ENCODE data around the gene MYL6B. TPM values are rescaled to one million over a fixed set of nuclear protein-coding genes. Genes with fewer than 3 reads are reported as not detected.

The MYL6B gene
- total and polyA plus RNA-seq, 2 of the 4 experiments (the other 2 are of a cell fraction): 78.3 to 112 TPM

DNA sequence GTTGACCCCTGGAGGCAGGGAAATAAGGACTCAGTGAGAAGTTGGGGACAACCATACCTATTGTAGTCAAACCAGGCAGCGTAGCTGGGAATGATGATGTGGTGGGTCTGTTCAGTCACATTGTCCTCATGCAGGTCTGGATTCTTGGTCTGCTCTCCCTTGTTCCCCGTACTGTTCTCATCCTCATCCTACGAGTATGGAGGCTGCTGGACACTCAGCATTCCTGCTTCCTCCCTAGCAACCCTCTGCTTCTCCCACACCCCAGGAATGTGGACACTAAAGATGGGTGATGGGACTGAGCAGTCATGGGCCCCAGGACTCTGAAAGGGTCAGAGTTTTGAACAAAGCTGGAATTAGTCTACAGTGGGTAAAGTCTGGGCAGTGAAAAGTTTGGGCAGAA is 26.0 kb downstream of the MYL6B start:
- no peak for TF ChIP-seq MXI1 (IDR thresholded peaks at IDR 0.05; ENCODE audit: borderline replicate concordance, low read depth, low read length)
- TF ChIP-seq RAD21 (IDR thresholded peaks at IDR 0.05; ENCODE audit: low read length): no peak
- TF ChIP-seq CTCF (conservative IDR thresholded peaks at IDR 0.05; ENCODE audit: low read depth, low read length): no peak
- in situ Hi-C loops (cut with MboI; ENCODE audit: low sequenced_read_pairs) (no loop called here), dilution Hi-C loops (cut with HindIII; ENCODE audit: low sequenced_read_pairs, unreplicated experiment) (no loop called here), intact Hi-C loops (cut with micrococcal nuclease) (no loop called here)
- H2AK9ac ChIP-seq (replicated peaks; ENCODE audit: low read depth, low read length, poor library complexity): no peak overlapping the region
- no peak overlapping the region for H3K4me2 ChIP-seq (ENCODE audit: low read depth, low read length)
- ChIA-PET CTCF (interaction anchor here (1.4 kb wide), 1 partner anchor 11 kb away, joined by 7 read pairs; the partner anchor contains the start of gene SMARCC2), POLR2A (ENCODE audit: unreplicated experiment) (no interaction called here)
- H4K5ac ChIP-seq (ENCODE audit: low read depth, low read length): no peak overlapping the region
- H3K4me1 ChIP-seq (ENCODE audit: control insufficient read depth, insufficient read depth, low read length): no peaks in the 10 kb centered on the region
- ATAC-seq (ENCODE audit: low read depth): no peak
- H3K9ac ChIP-seq (ENCODE audit: low read depth, low read length): no peak overlapping the region
- no peak overlapping the region for H2BK5ac ChIP-seq (ENCODE audit: low read depth, low read length, poor library complexity, severe bottlenecking)
- H3K56ac ChIP-seq (ENCODE audit: extremely low read depth, insufficient read depth, low read length): no peak overlapping the region
- no peaks in the 10 kb centered on the region; the same call in 1 of the 2 replicates for H3K9me1 ChIP-seq (ENCODE audit: insufficient read depth, low read length)
- no peak overlapping the region for H3K18ac ChIP-seq (ENCODE audit: low read depth, low read length)
- H3K27me3 ChIP-seq (ENCODE audit: control insufficient read depth, insufficient read depth, low read length): no peaks in the 10 kb centered on the region
- no peak overlapping the region for H3K27ac ChIP-seq (ENCODE audit: insufficient read depth, low read length)
- H3K14ac ChIP-seq (replicated peaks; ENCODE audit: low read depth, low read length): no peak overlapping the region
- no peak overlapping the region for H3K23ac ChIP-seq (ENCODE audit: low read depth, low read length)
- no peaks in the 10 kb centered on the region for H3K9me3 ChIP-seq (ENCODE audit: control insufficient read depth, insufficient read depth, low read length)
- no peak overlapping the region for H2AFZ ChIP-seq (replicated peaks; ENCODE audit: low read length, poor library complexity)
- no CpG with 5 or more reads among the region's 3 CpGs for whole genome bisulfite sequencing, 2 experiments (ENCODE audit: extremely low coverage in 2 of 2, insufficient read length in 1 of 2)
- H3K4me3 ChIP-seq (ENCODE audit: insufficient read depth, low read depth, low read length): no peak overlapping the region
- BruUV-seq (replicated peaks): no TSS peak
- no peak overlapping the region for H2AK5ac ChIP-seq (ENCODE audit: low read depth, low read length)
- peaks cover 58% of the 10 kb centered on the region for H3K36me3 ChIP-seq (ENCODE audit: control insufficient read depth, insufficient read depth, low read length)
- no peak overlapping the region for H4K91ac ChIP-seq (ENCODE audit: insufficient read depth, low read depth, low read length)
- no peaks in the 10 kb centered on the region for H4K20me1 ChIP-seq (ENCODE audit: insufficient read depth, low read length)
- peaks cover 14 to 16% of the 10 kb centered on the region in 2 experiments; a peak in 2 of 4 replicates for H3K79me1 ChIP-seq (ENCODE audit: low read depth in 1 of 2, low read length in 2 of 2)
- no peak overlapping the region for H2BK15ac ChIP-seq (ENCODE audit: low read depth, low read length)
- no peak for DNase-seq
- H2BK120ac ChIP-seq (ENCODE audit: low read depth, low read length): no peak overlapping the region
- no peak overlapping the region for H2BK20ac ChIP-seq (ENCODE audit: low read depth, low read length)
- H4K8ac ChIP-seq (ENCODE audit: low read depth in 2 of 2, low read length in 2 of 2): no peak overlapping the region
- no peak overlapping the region for H3K4ac ChIP-seq (ENCODE audit: low read depth, low read length)

All from IMR-90 (cell line).